GM18951 (cell line): ENCODE measurements around the gene DCAF10.
A peak's percentile ranks its signal among the peaks of the same experiment; 100 is the strongest.
"Not testable (repeated sequence)": the region's sequence is repeated elsewhere in the genome, so short reads cannot be mapped to it uniquely, and the experiment has no call there.

Source experiments
- POLR2A ChIP-seq: IDR thresholded peaks from 4 replicates; pipeline ENCODE4 v1.6.1; 2011; ENCODE audit warnings: mild to moderate bottlenecking; ENCODE audit not compliant: insufficient read length, insufficient read depth; ENCODE audit errors: extremely low read depth
- in situ Hi-C: fragments of 300-500 bp; cut with MboI; formaldehyde crosslinking; loops from one replicate; pipeline ENCODE4 v1.12.0; 2022; ENCODE audit warnings: low sequenced_read_pairs, mixed read lengths, inconsistent platforms; ENCODE audit not compliant: unreplicated experiment

Gene DCAF10, protein sequence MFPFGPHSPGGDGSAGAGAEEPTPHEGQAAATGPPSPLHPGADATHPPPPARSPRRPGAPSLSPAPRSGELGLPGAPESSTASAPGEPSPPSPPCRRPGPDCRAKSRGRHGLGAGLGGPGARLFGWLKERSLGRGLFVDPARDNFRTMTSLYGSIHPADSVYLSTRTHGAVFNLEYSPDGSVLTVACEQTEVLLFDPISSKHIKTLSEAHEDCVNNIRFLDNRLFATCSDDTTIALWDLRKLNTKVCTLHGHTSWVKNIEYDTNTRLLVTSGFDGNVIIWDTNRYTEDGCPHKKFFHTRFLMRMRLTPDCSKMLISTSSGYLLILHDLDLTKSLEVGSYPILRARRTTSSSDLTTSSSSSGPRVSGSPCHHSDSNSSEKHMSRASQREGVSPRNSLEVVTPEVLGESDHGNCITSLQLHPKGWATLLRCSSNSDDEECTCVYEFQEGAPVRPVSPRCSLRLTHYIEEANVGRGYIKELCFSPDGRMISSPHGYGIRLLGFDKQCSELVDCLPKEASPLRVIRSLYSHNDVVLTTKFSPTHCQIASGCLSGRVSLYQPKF

DNA sequence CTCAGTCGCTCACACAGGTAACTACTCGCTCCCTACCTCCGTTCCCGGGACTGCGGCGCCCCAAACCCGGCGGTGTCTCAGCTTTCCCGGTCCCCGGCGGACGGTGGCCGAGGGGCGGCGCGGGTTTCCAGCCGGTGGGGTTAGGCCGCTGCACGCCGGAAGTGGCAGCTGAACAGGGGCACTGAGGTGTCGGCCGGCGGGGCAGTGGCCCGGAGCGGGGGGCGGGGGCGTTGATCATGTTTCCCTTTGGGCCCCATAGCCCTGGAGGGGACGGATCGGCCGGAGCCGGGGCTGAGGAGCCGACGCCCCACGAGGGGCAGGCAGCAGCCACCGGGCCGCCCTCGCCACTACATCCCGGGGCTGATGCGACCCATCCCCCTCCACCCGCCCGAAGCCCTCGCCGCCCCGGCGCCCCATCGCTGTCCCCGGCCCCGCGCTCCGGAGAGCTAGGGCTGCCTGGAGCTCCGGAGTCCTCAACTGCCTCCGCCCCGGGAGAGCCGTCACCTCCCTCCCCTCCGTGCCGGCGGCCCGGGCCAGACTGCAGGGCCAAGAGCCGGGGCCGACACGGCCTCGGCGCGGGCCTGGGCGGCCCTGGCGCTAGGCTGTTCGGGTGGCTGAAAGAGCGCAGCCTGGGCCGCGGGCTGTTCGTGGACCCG, at the start of gene DCAF10:
Gene DCAF10, plus strand, starts transcription at position 167 of the 656 bp plus-strand sequence. Its CDS starts 70 bp downstream, at position 237.
- in situ Hi-C loops = no loop called here

DNA sequence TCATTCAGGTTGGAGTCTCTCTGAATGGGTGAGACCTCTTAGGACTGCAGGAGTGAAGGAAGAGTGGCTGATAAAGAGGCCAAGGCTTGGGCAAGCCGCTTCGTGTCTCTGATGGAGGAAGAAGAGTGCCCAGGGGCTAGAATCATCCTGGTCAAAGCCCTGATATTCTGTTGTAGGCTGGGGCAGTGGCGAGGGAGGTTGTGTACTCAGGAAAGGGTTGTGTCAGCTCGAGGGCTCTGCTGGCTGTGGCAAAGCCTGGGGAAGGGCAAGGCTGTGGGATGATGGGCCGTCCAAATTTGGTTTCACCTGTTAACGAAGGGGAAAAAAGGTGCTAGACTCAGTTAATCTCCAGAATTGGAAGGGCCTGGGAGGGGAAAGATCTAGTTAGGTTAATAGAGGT, 49.4 kb upstream of the DCAF10 start:
- TF ChIP-seq POLR2A = no peak
- in situ Hi-C loops = no loop called here

More for the DNA sequence above, at the start of gene DCAF10:
- peak; percentile 87 for TF ChIP-seq POLR2A

DNA sequence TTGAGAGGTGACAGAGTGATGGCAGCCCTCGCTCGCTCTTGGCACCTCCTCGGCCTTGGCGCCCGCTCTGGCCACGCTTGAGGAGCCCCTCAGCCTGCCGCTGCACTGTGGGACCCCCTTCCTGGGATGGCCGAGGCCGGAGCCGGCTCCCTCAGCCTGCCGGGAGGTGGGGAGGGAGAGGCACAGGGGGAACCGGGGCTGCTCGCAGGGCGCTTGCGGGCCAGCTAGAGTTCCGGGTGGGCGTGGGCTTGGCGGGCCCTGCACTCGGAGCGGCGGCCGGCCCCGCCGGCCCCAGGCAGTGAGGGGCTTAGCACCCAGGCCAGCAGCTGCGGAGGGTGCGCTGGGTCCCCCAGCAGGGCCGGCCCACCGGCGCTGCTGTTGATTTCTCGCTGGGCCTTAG, 48.9 kb upstream of the DCAF10 start:
- in situ Hi-C loops = not testable (repeated sequence)

DNA sequence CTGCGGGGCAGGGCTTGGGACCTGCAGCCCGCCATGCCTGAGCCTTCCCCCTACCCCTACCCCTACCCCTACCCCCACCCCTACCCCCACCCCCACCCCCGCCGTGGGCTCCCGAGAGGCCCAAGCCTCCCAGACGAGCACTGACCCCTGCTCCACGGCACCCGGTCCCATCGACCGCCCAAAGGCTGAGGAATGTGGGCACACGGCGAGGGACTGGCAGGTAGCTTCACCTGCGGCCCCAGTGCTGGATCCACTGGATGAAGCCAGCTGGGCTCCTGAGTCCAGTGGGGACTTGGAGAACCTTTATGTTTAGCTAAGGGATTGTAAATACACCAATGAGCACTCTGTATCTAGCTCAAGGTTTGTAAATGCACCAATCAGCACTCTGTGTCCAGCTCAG, 48.5 kb upstream of the DCAF10 start:
- in situ Hi-C loops = not testable (repeated sequence)

DNA sequence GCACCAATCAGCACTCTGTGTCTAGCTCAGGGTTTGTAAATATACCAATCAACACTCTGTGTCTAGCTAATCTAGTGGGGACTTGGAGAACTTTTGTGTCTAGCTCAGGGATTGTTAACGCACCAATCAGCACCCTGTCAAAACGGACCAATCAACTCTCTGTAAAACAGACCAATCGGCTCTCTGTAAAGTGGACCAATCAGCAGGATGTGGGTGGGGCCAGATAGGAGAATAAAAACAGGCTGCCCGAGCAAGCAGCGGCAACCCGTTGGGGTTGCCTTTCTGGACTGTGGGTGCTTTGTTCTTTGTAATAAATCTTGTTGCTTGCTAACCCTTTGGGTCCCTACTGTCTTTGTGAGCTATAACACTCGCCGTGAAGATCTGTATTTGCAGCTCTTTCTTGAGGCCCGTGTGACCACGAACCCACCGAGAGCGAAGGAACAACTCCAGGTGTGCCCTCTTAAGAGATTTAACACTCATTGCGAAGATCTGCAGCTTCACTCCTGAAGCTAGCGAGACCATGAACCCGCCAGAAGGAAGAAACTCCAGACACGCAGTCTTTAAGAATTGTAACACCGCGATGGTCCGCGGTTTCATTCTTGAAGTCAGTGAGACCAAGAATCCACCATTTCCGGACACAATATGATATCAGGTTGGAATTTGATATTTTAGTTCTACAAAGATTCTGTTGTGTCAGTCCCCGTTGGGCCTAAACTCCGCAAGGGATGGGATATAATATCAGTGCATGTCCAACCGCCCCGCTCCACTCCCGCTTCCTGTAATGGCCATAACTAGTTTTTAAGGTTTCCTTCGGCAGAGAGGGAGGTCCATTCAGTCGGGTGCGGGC, 47.7 kb upstream of the DCAF10 start:
- in situ Hi-C loops = no loop called here
- no peak for TF ChIP-seq POLR2A

DNA sequence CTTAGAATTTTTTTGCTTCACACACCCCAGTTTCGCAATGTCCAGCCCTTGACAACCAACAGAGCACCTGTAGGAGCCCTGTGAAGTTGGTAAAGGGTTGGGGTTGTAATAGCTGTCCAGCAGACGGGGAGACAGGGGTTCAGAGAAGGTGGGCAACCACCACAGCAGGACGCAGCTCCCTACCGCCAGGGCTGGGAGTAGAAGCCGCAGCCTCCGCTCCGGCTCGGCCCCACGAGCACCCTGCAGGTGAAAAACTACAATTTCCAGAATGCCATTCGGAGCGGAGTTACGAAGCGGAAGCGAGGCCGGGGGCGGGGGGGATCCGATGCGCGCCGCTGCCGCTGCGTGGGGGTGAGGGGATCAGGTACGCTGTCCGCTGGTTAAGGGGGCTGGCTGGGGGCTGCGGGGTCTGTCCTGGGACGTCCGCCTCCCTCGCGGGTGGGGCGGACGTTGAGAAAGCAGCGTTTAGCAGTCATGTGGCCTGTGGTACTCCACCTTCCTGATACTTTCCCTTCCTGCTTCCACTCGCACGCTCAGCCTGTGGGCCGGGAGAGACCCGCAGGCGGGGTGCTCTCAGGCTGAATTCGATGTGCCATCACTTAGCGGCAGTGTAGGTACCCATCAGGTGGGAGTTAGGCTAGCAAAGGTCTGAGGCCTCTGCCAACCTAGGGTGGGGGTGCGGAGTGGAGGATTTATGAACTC, 47.0 kb upstream of the DCAF10 start, which contains the start of gene TRMT10B:
Gene TRMT10B, plus strand, starts transcription at position 317 of the 702 bp plus-strand sequence. CDS start 8,127 bp downstream, outside the sequence.
- TF ChIP-seq POLR2A = peak; percentile 72
- in situ Hi-C loops = no loop called here

DNA sequence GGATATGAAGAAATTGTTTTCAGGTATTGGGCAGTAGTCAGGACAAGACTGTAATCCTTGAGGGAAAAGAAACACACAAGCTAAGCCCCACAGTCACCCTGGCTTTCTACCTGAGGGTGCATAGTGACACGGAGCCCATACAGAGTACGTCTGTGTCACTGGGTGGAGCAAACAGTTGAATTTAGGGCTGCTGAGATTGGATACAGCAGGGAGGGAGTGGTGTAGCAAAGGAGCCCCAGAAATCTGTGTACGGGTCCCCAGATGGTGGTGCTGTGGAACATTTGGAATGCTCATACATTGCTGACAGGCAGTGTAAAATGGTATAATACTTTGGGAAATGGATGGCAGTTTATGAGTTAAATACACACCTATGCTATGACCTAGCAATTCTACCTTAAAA, 41.9 kb upstream of the DCAF10 start:
- TF ChIP-seq POLR2A = no peak
- in situ Hi-C loops = no loop called here

DNA sequence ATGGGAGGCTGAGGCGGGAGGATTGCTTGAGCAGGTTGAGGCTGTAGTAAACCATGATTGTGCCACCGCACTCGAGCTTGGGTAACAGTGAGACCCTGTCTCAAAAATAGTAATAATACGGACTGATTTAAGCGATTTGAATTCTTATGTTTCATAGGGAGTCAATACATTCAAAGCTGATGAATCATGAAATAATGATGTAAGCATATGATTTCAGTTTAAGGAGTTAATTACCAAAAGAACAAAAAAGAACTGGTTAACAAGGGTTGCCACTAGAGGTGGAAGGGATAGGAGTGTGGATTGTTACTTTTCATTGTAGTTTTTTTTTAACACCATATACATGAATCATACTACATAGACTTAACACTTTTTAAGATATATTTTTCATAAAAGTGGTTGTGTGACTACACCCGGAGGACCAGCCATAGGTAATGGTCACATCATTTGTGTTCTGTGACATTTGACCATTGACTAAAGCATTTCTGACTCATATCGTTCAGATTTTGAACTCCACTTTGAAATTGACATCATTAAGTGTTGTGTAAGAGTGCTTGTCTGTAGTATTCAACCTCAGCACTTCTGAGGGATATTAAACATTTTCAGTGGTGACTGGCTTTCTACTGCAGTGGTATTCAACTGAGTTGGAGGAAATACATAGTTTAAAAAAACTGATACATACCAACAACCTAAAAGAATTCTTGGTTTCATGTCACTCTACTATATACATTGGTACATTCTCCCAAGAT, 40.0 kb upstream of the DCAF10 start:
- in situ Hi-C loops = no loop called here

DNA sequence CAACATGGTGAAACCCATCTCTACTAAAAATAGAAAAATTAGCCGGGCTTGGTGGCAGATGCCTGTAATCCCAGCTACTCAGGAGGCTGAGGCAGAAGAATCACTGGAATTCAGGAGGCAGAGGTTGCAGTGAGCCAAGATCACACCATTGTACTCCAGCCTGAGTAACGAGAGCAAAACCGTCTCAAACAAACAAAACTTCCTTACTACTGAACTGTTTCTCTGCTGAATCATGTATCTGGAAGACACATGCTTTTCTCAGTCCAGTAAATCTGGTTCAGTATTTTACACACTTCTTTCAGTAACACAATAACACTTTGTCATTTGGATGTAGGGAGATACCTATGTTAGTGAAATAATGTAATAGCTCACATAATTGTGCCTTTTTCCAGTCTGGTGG, 39.1 kb upstream of the DCAF10 start:
- in situ Hi-C loops = no loop called here
- TF ChIP-seq POLR2A = no peak

More for the DNA sequence above, 40.0 kb upstream of the DCAF10 start:
- no peak for TF ChIP-seq POLR2A

DNA sequence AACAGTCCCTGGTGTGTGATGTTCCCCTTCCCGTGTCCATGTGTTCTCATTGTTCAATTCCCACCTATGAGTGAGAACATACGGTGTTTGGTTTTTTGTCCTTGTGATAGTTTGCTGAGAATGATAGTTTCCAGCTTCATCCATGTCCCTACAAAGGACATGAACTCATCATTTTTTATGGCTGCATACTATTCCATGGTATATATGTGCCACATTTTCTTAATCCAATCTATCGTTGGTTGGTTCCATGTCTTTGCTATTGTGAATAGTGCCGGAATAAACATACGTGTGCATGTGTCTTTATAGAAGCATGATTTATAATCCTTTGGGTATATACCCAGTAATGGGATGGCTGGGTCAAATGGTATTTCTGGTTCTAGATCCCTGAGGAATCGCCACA, 35.3 kb upstream of the DCAF10 start:
- in situ Hi-C loops = not testable (repeated sequence)

DNA sequence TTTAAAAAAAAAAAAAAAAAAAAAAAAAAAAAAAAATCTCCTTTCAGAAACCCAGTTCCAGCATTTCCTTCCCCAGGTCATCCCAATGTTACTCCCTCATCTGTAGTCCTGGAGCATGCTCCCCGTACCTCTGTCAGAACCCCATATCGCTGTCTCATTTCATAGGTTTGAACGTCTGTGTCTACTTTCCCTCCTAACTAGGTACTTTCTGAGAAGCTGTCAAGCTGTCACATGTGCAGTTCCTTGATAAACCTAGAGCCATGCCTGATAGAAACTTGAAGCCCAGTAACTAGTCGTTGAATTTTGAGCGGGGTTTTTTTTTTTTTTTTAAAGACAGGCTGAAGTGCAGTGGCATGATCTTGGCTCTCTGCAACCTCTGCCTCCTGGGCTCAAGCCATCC, 31.3 kb upstream of the DCAF10 start:
- in situ Hi-C loops = no loop called here
- no peak for TF ChIP-seq POLR2A

DNA sequence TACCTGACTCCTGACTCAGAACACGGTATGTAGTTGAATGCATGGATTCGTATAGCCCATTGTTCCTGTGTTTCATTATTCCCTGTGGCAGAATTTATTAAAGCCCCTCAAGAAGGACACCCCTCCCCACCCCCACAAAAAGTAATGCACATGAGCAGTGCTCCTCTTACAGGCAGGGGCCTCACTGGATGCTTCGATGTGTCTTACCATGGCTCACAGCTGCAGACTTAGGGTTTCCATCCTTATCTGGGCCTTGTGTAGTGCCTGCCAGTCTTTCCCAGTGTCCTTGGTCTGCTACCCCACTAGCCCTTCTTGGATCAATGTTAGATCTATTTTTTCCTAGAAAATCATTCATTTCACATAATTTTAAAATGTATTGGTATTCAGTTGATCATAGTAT, 30.6 kb upstream of the DCAF10 start:
- TF ChIP-seq POLR2A = no peak
- in situ Hi-C loops = no loop called here
